IMR-90 (cell line): ENCODE results near the gene BEX2. TPM values are rescaled to one million over a fixed set of nuclear protein-coding genes. Genes with fewer than 3 reads are reported as not detected.

Experiments used
- ATAC-seq: fragments of 200-7000 bp; cut with Tn5 transposase; 2 replicates; pipeline ENCODE4 v1.9.1; 2020; ENCODE audit warnings: low read depth, mild to moderate bottlenecking, moderate library complexity
- BruUV-seq: library from RNA; stranded (reverse); fragments of 400-500 nt; replicated peaks from 2 replicates; lab custom pipeline; 2021; lab: Mats Ljungman, UMichigan
- CTCF ChIA-PET: fragments of 300-600 bp; formaldehyde crosslinking; extraction: SDS; loops from one replicate; lab custom pipeline; 2021; ENCODE audit warnings: antibody characterized with exemption; lab: Yijun Ruan, JAX
- POLR2A ChIA-PET: fragments of 300-600 bp; sonication (Branson Sonifier 250); formaldehyde crosslinking; loops from one replicate; lab custom pipeline; 2022; ENCODE audit warnings: antibody characterized with exemption; ENCODE audit not compliant: unreplicated experiment; lab: Charles Lee
- DNase-seq: peaks from one replicate; pipeline ENCODE4 v3.0.0; 2013
- H2AFZ ChIP-seq: replicated peaks from 2 replicates; pipeline ENCODE3; 2013; ENCODE audit warnings: low read length, mild to moderate bottlenecking; ENCODE audit not compliant: poor library complexity
- H2AK5ac ChIP-seq: 2 replicates; pipeline ENCODE4 v1.6.1; 2013; ENCODE audit warnings: low read depth, low read length, inconsistent platforms
- H2AK9ac ChIP-seq: replicated peaks from 2 replicates; pipeline ENCODE3; 2013; ENCODE audit warnings: mild to moderate bottlenecking, low read depth, low read length, moderate library complexity; ENCODE audit not compliant: poor library complexity
- H2BK120ac ChIP-seq: 2 replicates; pipeline ENCODE4 v1.6.1; 2013; ENCODE audit warnings: low read depth, low read length, inconsistent platforms
- H2BK15ac ChIP-seq: 3 replicates; pipeline ENCODE4 v1.6.1; 2013; ENCODE audit warnings: low read depth, low read length, inconsistent platforms
- H2BK20ac ChIP-seq: 2 replicates; pipeline ENCODE4 v1.6.1; 2013; ENCODE audit warnings: low read depth, mild to moderate bottlenecking, inconsistent platforms, low read length, moderate library complexity
- H2BK5ac ChIP-seq: 2 replicates; pipeline ENCODE4 v1.6.1; 2013; ENCODE audit warnings: mild to moderate bottlenecking, low read depth, low read length, inconsistent platforms; ENCODE audit not compliant: poor library complexity, severe bottlenecking
- H3K14ac ChIP-seq: replicated peaks from 2 replicates; pipeline ENCODE4 v1.6.1; 2013; ENCODE audit warnings: low read depth, low read length, inconsistent platforms
- H3K18ac ChIP-seq: 2 replicates; pipeline ENCODE4 v1.6.1; 2013; ENCODE audit warnings: low read depth, low read length, control low read depth
- H3K23ac ChIP-seq: 2 replicates; pipeline ENCODE4 v1.6.1; 2013; ENCODE audit warnings: low read depth, low read length, inconsistent platforms
- H3K27ac ChIP-seq: 2 replicates; pipeline ENCODE4 v1.5.1; 2013; ENCODE audit warnings: mild to moderate bottlenecking, control low read depth, low read length; ENCODE audit not compliant: insufficient read depth
- H3K27me3 ChIP-seq: 2 replicates; pipeline ENCODE4 v1.6.1; 2013; ENCODE audit warnings: low read length; ENCODE audit not compliant: control insufficient read depth, insufficient read depth
- H3K36me3 ChIP-seq: 2 replicates; pipeline ENCODE4 v1.6.1; 2013; ENCODE audit warnings: low read length, mixed read lengths; ENCODE audit not compliant: control insufficient read depth, insufficient read depth
- H3K4ac ChIP-seq: 2 replicates; pipeline ENCODE4 v1.6.1; 2013; ENCODE audit warnings: low read depth, low read length, inconsistent platforms
- H3K4me1 ChIP-seq: 2 replicates; pipeline ENCODE4 v1.6.1; 2013; ENCODE audit warnings: low read length, mixed read lengths; ENCODE audit not compliant: control insufficient read depth, insufficient read depth
- H3K4me2 ChIP-seq: 2 replicates; pipeline ENCODE4 v1.6.1; 2013; ENCODE audit warnings: low read depth, mild to moderate bottlenecking, control low read depth, low read length, moderate library complexity
- H3K4me3 ChIP-seq: 2 replicates; pipeline ENCODE4 v1.5.1; 2013; ENCODE audit warnings: low read depth, mild to moderate bottlenecking, control low read depth, low read length, moderate library complexity; ENCODE audit not compliant: insufficient read depth
- H3K56ac ChIP-seq: 2 replicates; pipeline ENCODE4 v1.6.1; 2013; ENCODE audit warnings: low read length, inconsistent platforms; ENCODE audit not compliant: insufficient read depth; ENCODE audit errors: extremely low read depth
- H3K79me1 ChIP-seq, 2 experiments: 2 replicates each; pipeline ENCODE4 v1.6.1; 2013; ENCODE audit warnings: low read length in 2 of 2, inconsistent platforms in 1 of 2, low read depth in 1 of 2
- H3K9ac ChIP-seq: 2 replicates; pipeline ENCODE4 v1.6.1; 2013; ENCODE audit warnings: low read depth, low read length, control low read depth
- H3K9me1 ChIP-seq: 2 replicates; pipeline ENCODE4 v1.6.1; 2013; ENCODE audit warnings: low read length, inconsistent platforms; ENCODE audit not compliant: insufficient read depth
- H3K9me3 ChIP-seq: 2 replicates; pipeline ENCODE4 v1.6.1; 2013; ENCODE audit warnings: low read length; ENCODE audit not compliant: control insufficient read depth, insufficient read depth
- H4K20me1 ChIP-seq: 2 replicates; pipeline ENCODE4 v1.6.1; 2013; ENCODE audit warnings: low read length, inconsistent platforms; ENCODE audit not compliant: insufficient read depth
- H4K5ac ChIP-seq: 2 replicates; pipeline ENCODE4 v1.6.1; 2013; ENCODE audit warnings: mild to moderate bottlenecking, low read depth, low read length, control low read depth
- H4K8ac ChIP-seq, 2 experiments: 2 replicates each; pipeline ENCODE4 v1.6.1; 2013; ENCODE audit warnings: low read depth in 2 of 2, low read length in 2 of 2, control low read depth in 1 of 2, inconsistent platforms in 1 of 2
- H4K91ac ChIP-seq: 2 replicates; pipeline ENCODE4 v1.6.1; 2013; ENCODE audit warnings: low read depth, low read length, inconsistent platforms; ENCODE audit not compliant: insufficient read depth
- BHLHE40 ChIP-seq: fragments of 150-350 bp; IDR thresholded peaks from 2 replicates; pipeline ENCODE4 v1.6.1; 2016; ENCODE audit warnings: mild to moderate bottlenecking, low read depth, low read length
- CEBPB ChIP-seq: IDR thresholded peaks from 2 replicates; pipeline ENCODE4 v1.6.1; 2012; ENCODE audit warnings: low read depth, low read length, improper control_type of control experiment
- MAFK ChIP-seq: IDR thresholded peaks from 2 replicates; pipeline ENCODE4 v1.6.1; 2012; ENCODE audit warnings: low read depth, low read length, improper control_type of control experiment
- NFE2L2 ChIP-seq: fragments of 150-350 bp; IDR thresholded peaks from 2 replicates; pipeline ENCODE4 v1.6.1; 2016; ENCODE audit warnings: low read depth, mild to moderate bottlenecking, low read length
- POLR2A ChIP-seq: IDR thresholded peaks from 2 replicates; pipeline ENCODE4 v1.6.1; 2012; ENCODE audit warnings: mild to moderate bottlenecking, low read depth, low read length
- RCOR1 ChIP-seq: IDR thresholded peaks from 2 replicates; pipeline ENCODE4 v1.6.1; 2012; ENCODE audit warnings: mild to moderate bottlenecking, low read length, improper control_type of control experiment; ENCODE audit not compliant: insufficient replicate concordance
- RFX5 ChIP-seq: IDR thresholded peaks from 2 replicates; pipeline ENCODE4 v1.8.0; 2012; ENCODE audit warnings: low read depth, mild to moderate bottlenecking, low read length, moderate library complexity
- SMC3 ChIP-seq: fragments of 150-350 bp; IDR thresholded peaks from 2 replicates; pipeline ENCODE4 v1.6.1; 2016; ENCODE audit warnings: low read depth, mild to moderate bottlenecking, antibody characterized with exemption, low read length, moderate library complexity
- WGBS, 2 experiments: methylation state at CpG; one replicate each; pipeline versions ENCODE4 v1.1.5 to v1.1.7; 2013; ENCODE audit warnings: missing lambda C conversion rate in 2 of 2; ENCODE audit not compliant: insufficient read length in 1 of 2; ENCODE audit errors: extremely low coverage in 2 of 2; 5-methylcytosine and 5-hydroxymethylcytosine counted together
- dilution Hi-C: fragments of 300-500 bp; cut with HindIII; formaldehyde crosslinking; loops from one replicate; pipeline ENCODE4 v1.14.3; 2018; ENCODE audit warnings: low sequenced_read_pairs; ENCODE audit not compliant: unreplicated experiment
- in situ Hi-C: fragments of 300-500 bp; cut with MboI; formaldehyde crosslinking; loops from 3 replicates; pipeline ENCODE4 v1.14.3; 2019; ENCODE audit warnings: low sequenced_read_pairs, inconsistent platforms, mixed read lengths
- intact Hi-C: fragments of 100-400 bp; cut with micrococcal nuclease; formaldehyde crosslinking; loops from 2 replicates; pipeline ENCODE4 v1.10.0; 2022
- polyA plus RNA-seq, 3 experiments: library from polyadenylated mRNA; depleted of rRNA; stranded (reverse); fragments of >200 nt; gene quantifications; 2 replicates each; pipeline ENCODE4 v1.2.3, GENCODE V29; 2012; ENCODE audit warnings: low replicate concordance in 1 of 3
- total RNA-seq: library from RNA; depleted of rRNA; stranded (reverse); fragments of >200 nt; gene quantifications from 2 replicates; pipeline ENCODE4 v1.2.3, GENCODE V29; 2012
- TF ChIP-seq, protein P1 (sequence below): fragments of 150-350 bp; IDR thresholded peaks from 2 replicates; pipeline ENCODE4 v1.6.1; 2017; ENCODE audit warnings: mild to moderate bottlenecking, antibody characterized with exemption, low read length, low read depth
- TF ChIP-seq, protein P2 (sequence below): conservative IDR thresholded peaks from 2 replicates; pipeline ENCODE4 v1.5.1; 2012; ENCODE audit warnings: mild to moderate bottlenecking, low read depth, low read length, improper control_type of control experiment

BEX2 gene
- total and polyA plus RNA-seq, 2 of the 4 experiments (the other 2 are of a cell fraction) = 0.19 TPM; not detected in 1

DNA sequence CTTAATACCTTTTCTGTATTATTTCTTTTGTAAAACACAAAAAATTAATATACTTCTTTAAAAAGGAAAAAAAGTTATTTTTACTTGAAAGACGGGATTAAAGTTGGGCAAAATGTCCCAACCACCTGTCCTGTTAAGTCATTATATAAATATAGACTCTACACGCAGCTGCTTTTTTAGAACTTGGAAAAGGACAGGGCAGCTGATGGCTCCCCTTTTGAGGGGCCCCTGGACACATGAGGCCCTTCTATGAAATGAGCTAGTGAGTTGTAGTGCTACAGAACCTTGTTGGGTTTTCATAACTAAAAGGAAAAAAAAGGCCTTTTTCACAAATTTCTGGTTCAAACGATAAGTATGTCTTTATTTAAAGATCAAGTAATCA is 600 bp upstream of the BEX2 start:
- H2BK15ac ChIP-seq = no peak overlapping the region
- H2BK20ac ChIP-seq = no peak overlapping the region
- DNase-seq (no peak), ATAC-seq (no peak)
- TF ChIP-seq MAFK (no peak), BHLHE40 (no peak), CEBPB (no peak), RFX5 (no peak), RCOR1 (no peak), SMC3 (no peak), POLR2A (no peak), NFE2L2 (no peak)
- TF ChIP-seq, protein P1, sequence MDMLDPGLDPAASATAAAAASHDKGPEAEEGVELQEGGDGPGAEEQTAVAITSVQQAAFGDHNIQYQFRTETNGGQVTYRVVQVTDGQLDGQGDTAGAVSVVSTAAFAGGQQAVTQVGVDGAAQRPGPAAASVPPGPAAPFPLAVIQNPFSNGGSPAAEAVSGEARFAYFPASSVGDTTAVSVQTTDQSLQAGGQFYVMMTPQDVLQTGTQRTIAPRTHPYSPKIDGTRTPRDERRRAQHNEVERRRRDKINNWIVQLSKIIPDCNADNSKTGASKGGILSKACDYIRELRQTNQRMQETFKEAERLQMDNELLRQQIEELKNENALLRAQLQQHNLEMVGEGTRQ = no peak
- TF ChIP-seq, protein P2, sequence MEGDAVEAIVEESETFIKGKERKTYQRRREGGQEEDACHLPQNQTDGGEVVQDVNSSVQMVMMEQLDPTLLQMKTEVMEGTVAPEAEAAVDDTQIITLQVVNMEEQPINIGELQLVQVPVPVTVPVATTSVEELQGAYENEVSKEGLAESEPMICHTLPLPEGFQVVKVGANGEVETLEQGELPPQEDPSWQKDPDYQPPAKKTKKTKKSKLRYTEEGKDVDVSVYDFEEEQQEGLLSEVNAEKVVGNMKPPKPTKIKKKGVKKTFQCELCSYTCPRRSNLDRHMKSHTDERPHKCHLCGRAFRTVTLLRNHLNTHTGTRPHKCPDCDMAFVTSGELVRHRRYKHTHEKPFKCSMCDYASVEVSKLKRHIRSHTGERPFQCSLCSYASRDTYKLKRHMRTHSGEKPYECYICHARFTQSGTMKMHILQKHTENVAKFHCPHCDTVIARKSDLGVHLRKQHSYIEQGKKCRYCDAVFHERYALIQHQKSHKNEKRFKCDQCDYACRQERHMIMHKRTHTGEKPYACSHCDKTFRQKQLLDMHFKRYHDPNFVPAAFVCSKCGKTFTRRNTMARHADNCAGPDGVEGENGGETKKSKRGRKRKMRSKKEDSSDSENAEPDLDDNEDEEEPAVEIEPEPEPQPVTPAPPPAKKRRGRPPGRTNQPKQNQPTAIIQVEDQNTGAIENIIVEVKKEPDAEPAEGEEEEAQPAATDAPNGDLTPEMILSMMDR = no peak
- H3K4ac ChIP-seq = no peak overlapping the region
- no peak overlapping the region for H4K91ac ChIP-seq
- no CpG with 5 or more reads among the region's 3 CpGs for WGBS, 2 experiments
- H3K56ac ChIP-seq = no peak overlapping the region
- no peak overlapping the region for H3K9ac ChIP-seq
- no peak overlapping the region for H3K27ac ChIP-seq
- intact Hi-C loops (no loop called here), in situ Hi-C loops (no loop called here), dilution Hi-C loops (no loop called here)
- no peak overlapping the region for H3K4me2 ChIP-seq
- no peaks in the 10 kb centered on the region for H3K36me3 ChIP-seq
- no peak overlapping the region for H3K23ac ChIP-seq
- peaks cover 15% of the 10 kb centered on the region for H3K27me3 ChIP-seq
- ChIA-PET POLR2A (no interaction called here), CTCF (interaction anchor here (0.8 kb wide), 1 partner anchor 19 kb away, joined by 3 read pairs; the partner anchor contains the start of gene TCEAL7)
- no peak overlapping the region for H4K8ac ChIP-seq
- H4K20me1 ChIP-seq = no peaks in the 10 kb centered on the region
- H3K9me1 ChIP-seq = no peaks in the 10 kb centered on the region
- H3K18ac ChIP-seq = no peak overlapping the region
- no peak overlapping the region for H2BK120ac ChIP-seq
- no peaks in the 10 kb centered on the region for H3K79me1 ChIP-seq
- H2AK9ac ChIP-seq = no peak overlapping the region
- no peak overlapping the region for H3K14ac ChIP-seq
- no TSS peak for BruUV-seq
- no peak overlapping the region for H2AK5ac ChIP-seq
- no peak overlapping the region for H2AFZ ChIP-seq
- peaks cover 2% of the 10 kb centered on the region; the same call in 1 of the 2 replicates for H3K9me3 ChIP-seq
- H2BK5ac ChIP-seq = no peak overlapping the region
- H3K4me3 ChIP-seq = no peak overlapping the region
- no peak overlapping the region for H4K5ac ChIP-seq
- no peaks in the 10 kb centered on the region for H3K4me1 ChIP-seq
